Trophoblast cell (in vitro differentiated cells and primary cell): ENCODE data around the gene GOLIM4.

Experiments
- DNase-seq, 2 donors: peaks; one replicate each; pipeline ENCODE4 v3.0.0-alpha.2; 2016
- H2AFZ ChIP-seq: 2 replicates; pipeline ENCODE4 v1.6.1; 2013; ENCODE audit warnings: low read length, moderate library complexity, mild to moderate bottlenecking; ENCODE audit not compliant: insufficient read depth, poor library complexity
- H2AK5ac ChIP-seq: 2 replicates; pipeline ENCODE4 v1.6.1; 2013; ENCODE audit warnings: mild to moderate bottlenecking, low read length
- H2BK120ac ChIP-seq: 2 replicates; pipeline ENCODE4 v1.6.1; 2013; ENCODE audit warnings: low read length, mild to moderate bottlenecking, moderate library complexity; ENCODE audit not compliant: insufficient read depth, poor library complexity
- H2BK12ac ChIP-seq: 2 replicates; pipeline ENCODE4 v1.6.1; 2013; ENCODE audit warnings: mild to moderate bottlenecking, low read length, moderate library complexity
- H2BK5ac ChIP-seq: 2 replicates; pipeline ENCODE4 v1.6.1; 2013; ENCODE audit warnings: low read length, low read depth, moderate library complexity, mild to moderate bottlenecking; ENCODE audit not compliant: poor library complexity
- H3K14ac ChIP-seq: 2 replicates; pipeline ENCODE4 v1.6.1; 2013; ENCODE audit warnings: mild to moderate bottlenecking, low read length
- H3K18ac ChIP-seq: 2 replicates; pipeline ENCODE4 v1.6.1; 2013; ENCODE audit warnings: mild to moderate bottlenecking, low read length
- H3K23ac ChIP-seq: 2 replicates; pipeline ENCODE4 v1.6.1; 2013; ENCODE audit warnings: low read length
- H3K27ac ChIP-seq: 2 replicates; pipeline ENCODE4 v1.5.1; 2013; ENCODE audit warnings: low read depth, mild to moderate bottlenecking, inconsistent platforms, low read length, moderate library complexity
- H3K27me3 ChIP-seq: 2 replicates; pipeline ENCODE4 v1.6.1; 2013; ENCODE audit warnings: inconsistent platforms, mild to moderate bottlenecking, low read length, moderate library complexity; ENCODE audit not compliant: insufficient read depth
- H3K36me3 ChIP-seq, 2 experiments: 1 replicate in 1 of 2; 2 replicates in 1 of 2; pipeline ENCODE4 v1.6.1; 2013; ENCODE audit warnings: low read length in 2 of 2, mild to moderate bottlenecking in 2 of 2, moderate library complexity in 1 of 2; ENCODE audit not compliant: insufficient read depth in 2 of 2, control insufficient read depth in 1 of 2
- H3K4ac ChIP-seq: 2 replicates; pipeline ENCODE4 v1.6.1; 2013; ENCODE audit warnings: low read depth, mild to moderate bottlenecking, low read length, moderate library complexity
- H3K4me1 ChIP-seq, 2 experiments: 1 replicate in 1 of 2; 2 replicates in 1 of 2; pipeline ENCODE4 v1.6.1; 2013; ENCODE audit warnings: low read length in 2 of 2, mild to moderate bottlenecking in 2 of 2, moderate library complexity in 1 of 2; ENCODE audit not compliant: insufficient read depth in 2 of 2, control insufficient read depth in 1 of 2
- H3K4me2 ChIP-seq: 2 replicates; pipeline ENCODE4 v1.6.1; 2013; ENCODE audit warnings: inconsistent platforms, mild to moderate bottlenecking, low read length, moderate library complexity
- H3K4me3 ChIP-seq: 2 replicates; pipeline ENCODE4 v1.5.1; 2013; ENCODE audit warnings: mild to moderate bottlenecking, low read depth, low read length, inconsistent platforms
- H3K79me1 ChIP-seq: one replicate; pipeline ENCODE4 v1.6.1; 2013; ENCODE audit warnings: low read length
- H3K79me2 ChIP-seq: 2 replicates; pipeline ENCODE4 v1.6.1; 2013; ENCODE audit warnings: low read length, mild to moderate bottlenecking; ENCODE audit not compliant: control insufficient read depth, insufficient read depth, poor library complexity
- H3K9ac ChIP-seq: 2 replicates; pipeline ENCODE4 v1.6.1; 2013; ENCODE audit warnings: mild to moderate bottlenecking, low read length
- H3K9me3 ChIP-seq: 2 replicates; pipeline ENCODE4 v1.6.1; 2013; ENCODE audit warnings: low read depth, mild to moderate bottlenecking, control low read depth, inconsistent platforms, low read length; ENCODE audit not compliant: insufficient read depth
- H4K12ac ChIP-seq: 2 replicates; pipeline ENCODE4 v1.6.1; 2013; ENCODE audit warnings: low read depth, mild to moderate bottlenecking, low read length, moderate library complexity
- H4K8ac ChIP-seq: 2 replicates; pipeline ENCODE4 v1.6.1; 2013; ENCODE audit warnings: low read depth, mild to moderate bottlenecking, low read length, moderate library complexity
- H4K91ac ChIP-seq: one replicate; pipeline ENCODE4 v1.6.1; 2013; ENCODE audit warnings: low read depth, mild to moderate bottlenecking, low read length, moderate library complexity
- WGBS: extraction: QIAGEN DNeasy Blood & Tissue Kit; methylation state at CpG from one replicate; pipeline ENCODE4 v1.1.7; 2013; ENCODE audit warnings: missing lambda C conversion rate; ENCODE audit not compliant: insufficient read length, insufficient coverage; ENCODE audit errors: extremely low coverage; 5-methylcytosine and 5-hydroxymethylcytosine counted together

Gene GOLIM4

GRCh38 chr3:168112894-168113293 is 17.2 kb upstream of the GOLIM4 start:
- no peaks in the 10 kb centered on the region for H3K79me1 ChIP-seq

GRCh38 chr3:168104361-168104760 is 8.6 kb upstream of the GOLIM4 start:
- Histone ChIP-seq H4K8ac (no peak overlapping the region), H3K27ac (no peak overlapping the region), H2BK12ac (no peak overlapping the region), H2AFZ (no peak overlapping the region), H3K4me1 (no peaks in the 10 kb centered on the region), H3K79me1 (no peaks in the 10 kb centered on the region), H3K27me3 (no peaks in the 10 kb centered on the region), H3K14ac (no peak overlapping the region), H3K9ac (no peak overlapping the region), H3K4me3 (no peak overlapping the region), H3K9me3 (no peaks in the 10 kb centered on the region), H2BK120ac (no peak overlapping the region), H3K79me2 (no peaks in the 10 kb centered on the region), H3K36me3 (no peaks in the 10 kb centered on the region), H2BK5ac (no peak overlapping the region), H2AK5ac (no peak overlapping the region), H4K12ac (no peak overlapping the region), H4K91ac (no peak overlapping the region), H3K4ac (no peak overlapping the region), H3K4me2 (no peak overlapping the region), H3K18ac (no peak overlapping the region), H3K23ac (no peak overlapping the region)
- DNase-seq: no peak

More at GRCh38 chr3:168112894-168113293, 17.2 kb upstream of the GOLIM4 start:
- Histone ChIP-seq H3K4me3 (no peak overlapping the region), H3K23ac (no peak overlapping the region), H4K8ac (no peak overlapping the region), H3K4me1 (no peaks in the 10 kb centered on the region), H2BK5ac (no peak overlapping the region), H3K9ac (no peak overlapping the region), H2AK5ac (no peak overlapping the region), H2AFZ (no peak overlapping the region), H3K79me2 (no peaks in the 10 kb centered on the region), H3K14ac (no peak overlapping the region), H4K91ac (no peak overlapping the region), H3K27me3 (no peaks in the 10 kb centered on the region), H3K9me3 (no peaks in the 10 kb centered on the region), H3K36me3 (no peaks in the 10 kb centered on the region), H3K18ac (no peak overlapping the region), H3K27ac (no peak overlapping the region), H2BK120ac (no peak overlapping the region), H2BK12ac (no peak overlapping the region), H3K4me2 (no peak overlapping the region), H4K12ac (no peak overlapping the region), H3K4ac (no peak overlapping the region)
- no CpG with 5 or more reads among the region's 3 CpGs for WGBS
- DNase-seq: no peak

GRCh38 chr3:168102735-168103410 is 7.1 kb upstream of the GOLIM4 start:
- H3K4ac ChIP-seq: no peak overlapping the region
- no peak overlapping the region for H3K27ac ChIP-seq
- H3K4me1 ChIP-seq: no peaks in the 10 kb centered on the region
- no peak overlapping the region for H4K12ac ChIP-seq
- no peak overlapping the region for H4K8ac ChIP-seq
- no peak overlapping the region for H3K4me3 ChIP-seq
- H3K27me3 ChIP-seq: no peaks in the 10 kb centered on the region
- no peak overlapping the region for H2AFZ ChIP-seq
- no peak overlapping the region for H3K4me2 ChIP-seq
- H2BK5ac ChIP-seq: no peak overlapping the region
- H3K23ac ChIP-seq: no peak overlapping the region
- no peak overlapping the region for H2AK5ac ChIP-seq
- no peak overlapping the region for H3K18ac ChIP-seq
- no CpG with 5 or more reads among the region's 4 CpGs for WGBS
- H2BK12ac ChIP-seq: no peak overlapping the region
- H3K36me3 ChIP-seq: no peaks in the 10 kb centered on the region
- H4K91ac ChIP-seq: no peak overlapping the region
- no peak overlapping the region for H3K9ac ChIP-seq
- H3K9me3 ChIP-seq: no peaks in the 10 kb centered on the region
- H3K14ac ChIP-seq: no peak overlapping the region
- H3K79me1 ChIP-seq: no peaks in the 10 kb centered on the region
- no peaks in the 10 kb centered on the region for H3K79me2 ChIP-seq
- no peak overlapping the region for H2BK120ac ChIP-seq
- no peak for DNase-seq

GRCh38 chr3:168100777-168101492 is 5.2 kb upstream of the GOLIM4 start:
- Histone ChIP-seq H4K12ac (no peak overlapping the region), H2BK120ac (no peak overlapping the region), H3K14ac (no peak overlapping the region), H3K23ac (no peak overlapping the region), H2AFZ (no peak overlapping the region), H2BK12ac (no peak overlapping the region), H3K4me2 (no peak overlapping the region), H4K8ac (no peak overlapping the region), H3K9me3 (no peaks in the 10 kb centered on the region), H3K4ac (no peak overlapping the region), H3K18ac (no peak overlapping the region), H3K79me1 (no peaks in the 10 kb centered on the region), H3K79me2 (no peaks in the 10 kb centered on the region), H3K27ac (no peak overlapping the region), H3K4me3 (no peak overlapping the region), H3K4me1 (no peaks in the 10 kb centered on the region), H3K36me3 (no peaks in the 10 kb centered on the region), H3K9ac (no peak overlapping the region), H3K27me3 (no peaks in the 10 kb centered on the region), H2BK5ac (no peak overlapping the region), H2AK5ac (no peak overlapping the region), H4K91ac (no peak overlapping the region)
- WGBS: no CpG with 5 or more reads among the region's 3 CpGs
- no peak for DNase-seq
